GM23248 (cell line): ENCODE measurements around the gene FAAH. TPM values are rescaled to one million over a fixed set of nuclear protein-coding genes. Genes with fewer than 3 reads are reported as not detected.

Source experiments
- DNase-seq: peaks from one replicate; pipeline ENCODE4 v3.0.0-alpha.2; 2015
- H2AFZ ChIP-seq: fragments of 200-600 bp; sonication (generic); 2 replicates; pipeline ENCODE4 v1.6.1; 2016; ENCODE audit warnings: antibody characterized with exemption
- H3F3A ChIP-seq: fragments of 200-600 bp; sonication (generic); 2 replicates; pipeline ENCODE4 v1.6.1; 2016; ENCODE audit warnings: mild to moderate bottlenecking, antibody characterized with exemption, mixed run types; ENCODE audit not compliant: insufficient read depth
- H3K27ac ChIP-seq: fragments of 200-600 bp; sonication (generic); 2 replicates; pipeline ENCODE4 v1.5.1; 2016; ENCODE audit warnings: mild to moderate bottlenecking
- H3K27me3 ChIP-seq: fragments of 200-600 bp; sonication (generic); replicated peaks from 2 replicates; pipeline ENCODE4 v1.6.1; 2016; ENCODE audit warnings: mild to moderate bottlenecking; ENCODE audit not compliant: insufficient read depth
- H3K36me3 ChIP-seq: fragments of 200-600 bp; sonication (generic); 2 replicates; pipeline ENCODE4 v1.6.1; 2016; ENCODE audit warnings: low read depth, mild to moderate bottlenecking
- H3K4me1 ChIP-seq: fragments of 200-600 bp; sonication (generic); 2 replicates; pipeline ENCODE4 v1.6.1; 2016; ENCODE audit warnings: mild to moderate bottlenecking; ENCODE audit not compliant: insufficient read depth
- H3K4me2 ChIP-seq: fragments of 200-600 bp; sonication (generic); one replicate; pipeline ENCODE4 v1.6.1; 2016; ENCODE audit warnings: mild to moderate bottlenecking; ENCODE audit not compliant: unreplicated experiment
- H3K4me3 ChIP-seq: fragments of 200-600 bp; sonication (generic); 2 replicates; pipeline ENCODE4 v1.5.1; 2016; ENCODE audit warnings: mild to moderate bottlenecking
- H3K79me2 ChIP-seq: fragments of 200-600 bp; sonication (generic); 2 replicates; pipeline ENCODE4 v1.6.1; 2016; ENCODE audit warnings: mild to moderate bottlenecking; ENCODE audit not compliant: insufficient read depth
- H3K9ac ChIP-seq: fragments of 200-600 bp; sonication (generic); 2 replicates; pipeline ENCODE4 v1.6.1; 2016; ENCODE audit warnings: mild to moderate bottlenecking
- H3K9me2 ChIP-seq: fragments of 200-600 bp; sonication (generic); 2 replicates; pipeline ENCODE4 v1.6.1; 2016; ENCODE audit warnings: mixed run types, mild to moderate bottlenecking, moderate library complexity; ENCODE audit not compliant: insufficient read depth
- H3K9me3 ChIP-seq: fragments of 200-600 bp; sonication (generic); one replicate; pipeline ENCODE4 v1.6.1; 2017; ENCODE audit warnings: low read depth
- H4K20me1 ChIP-seq: fragments of 200-600 bp; sonication (generic); 2 replicates; pipeline ENCODE4 v1.6.0; 2016; ENCODE audit not compliant: insufficient read depth
- EZH2 ChIP-seq: fragments of 200-600 bp; sonication (generic); IDR thresholded peaks from 2 replicates; pipeline ENCODE4 v1.6.1; 2018; ENCODE audit warnings: antibody characterized with exemption, mild to moderate bottlenecking; ENCODE audit not compliant: insufficient read depth, poor library complexity, severe bottlenecking
- EZH2phosphoT487 ChIP-seq: fragments of 200-600 bp; sonication (generic); IDR thresholded peaks from 2 replicates; pipeline ENCODE4 v1.6.1; 2018; ENCODE audit warnings: antibody characterized with exemption, moderate library complexity, mild to moderate bottlenecking, low read depth; ENCODE audit not compliant: insufficient read depth
- WGBS, 2 experiments: methylation state at CpG; one replicate each; pipeline ENCODE4 v1.1.6; 2015 to 2017; ENCODE audit warnings: low lambda C conversion rate in 2 of 2, low coverage in 1 of 2; ENCODE audit errors: missing lambda C conversion rate in 2 of 2; 5-methylcytosine and 5-hydroxymethylcytosine counted together
- in situ Hi-C: fragments of 300-500 bp; cut with MboI; formaldehyde crosslinking; loops from 2 replicates; pipeline ENCODE4 v1.15.0; 2020
- polyA plus RNA-seq: library from polyadenylated mRNA; unstranded; fragments of >200 nt; fragmentation: Nextera tagmentation; extraction: Ambion mirVana; gene quantifications from 2 replicates; pipeline ENCODE4 v1.2.1, GENCODE V29; 2016
- total RNA-seq: library from RNA; depleted of rRNA; stranded (reverse); fragments of >200 nt; shearing (Covaris generic); gene quantifications from 2 replicates; pipeline ENCODE4 v1.2.3, GENCODE V29; 2014

FAAH gene
- total and polyA plus RNA-seq, 2 experiments from 2014 or later: 0.74 to 0.97 TPM

GRCh38 chr1:46368791-46369190 is 25.3 kb upstream of the FAAH start:
- Histone ChIP-seq H3F3A (peaks cover 20% of the 10 kb centered on the region), H3K9ac (no peak overlapping the region), H3K79me2 (no peaks in the 10 kb centered on the region), H3K9me2 (no peaks in the 10 kb centered on the region), H3K4me2 (no peak overlapping the region), H3K27ac (no peak overlapping the region), H3K4me3 (no peak overlapping the region), H3K4me1 (peaks cover 12% of the 10 kb centered on the region; the same call in 1 of the 2 replicates), H3K36me3 (no peaks in the 10 kb centered on the region), H3K27me3 (no peaks in the 10 kb centered on the region), H3K9me3 (no peaks in the 10 kb centered on the region), H4K20me1 (no peaks in the 10 kb centered on the region), H2AFZ (no peak overlapping the region)
- 96 to 100% methylated on average over 2 of the region's 2 CpGs for WGBS, 2 experiments
- in situ Hi-C loops: no loop called here
- TF ChIP-seq EZH2phosphoT487 (no peak), EZH2 (no peak)
- no peak for DNase-seq

DNA sequence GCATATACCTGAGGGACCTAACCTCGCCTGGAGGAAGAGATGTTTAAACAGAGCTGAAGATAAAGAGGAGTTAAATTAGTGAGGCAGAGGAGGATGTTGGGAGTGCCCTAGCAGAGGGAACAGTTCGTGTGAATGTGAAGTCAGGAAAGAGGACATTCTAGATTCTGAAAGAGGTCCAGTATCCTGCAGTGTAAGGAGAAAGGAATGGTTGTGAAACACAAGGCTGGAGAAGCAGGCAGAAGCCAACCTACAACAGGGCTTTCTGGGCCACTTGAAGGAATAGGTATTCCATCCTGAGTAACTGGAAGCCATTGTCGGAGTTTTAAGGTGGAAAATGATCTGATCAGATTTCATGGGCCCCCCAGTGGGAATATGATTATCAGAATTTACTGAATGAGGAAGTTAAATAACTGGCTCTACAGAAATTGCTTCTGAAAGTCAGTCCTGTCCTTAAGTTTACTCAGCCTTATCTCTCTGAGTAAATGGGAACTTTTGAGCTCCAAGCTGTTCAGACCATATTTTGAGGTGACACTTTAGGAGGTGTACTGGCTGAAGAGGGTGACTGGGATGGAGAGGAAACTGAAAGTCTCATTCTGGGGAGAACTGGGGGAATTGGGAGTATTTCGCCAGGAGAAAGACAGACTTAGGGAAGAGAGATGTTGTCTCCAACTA is 24.4 kb upstream of the FAAH start:
- in situ Hi-C loops: no loop called here
- Histone ChIP-seq H3K9me3 (no peaks in the 10 kb centered on the region), H3K27ac (peak overlapping the region; percentile 12), H3K4me2 (no peak overlapping the region), H4K20me1 (no peaks in the 10 kb centered on the region), H3K9ac (no peak overlapping the region), H3F3A (peaks cover 20% of the 10 kb centered on the region), H3K4me3 (no peak overlapping the region), H3K36me3 (no peaks in the 10 kb centered on the region), H3K27me3 (no peaks in the 10 kb centered on the region), H3K9me2 (no peaks in the 10 kb centered on the region), H3K79me2 (no peaks in the 10 kb centered on the region), H3K4me1 (peaks cover 7% of the 10 kb centered on the region; the same call in 1 of the 2 replicates), H2AFZ (no peak overlapping the region)
- no peak for TF ChIP-seq EZH2phosphoT487
- TF ChIP-seq EZH2: no peak
- peak; percentile 51 for DNase-seq
- WGBS, 2 experiments: 78 to 79% methylated on average over 4 of the region's 4 CpGs

DNA sequence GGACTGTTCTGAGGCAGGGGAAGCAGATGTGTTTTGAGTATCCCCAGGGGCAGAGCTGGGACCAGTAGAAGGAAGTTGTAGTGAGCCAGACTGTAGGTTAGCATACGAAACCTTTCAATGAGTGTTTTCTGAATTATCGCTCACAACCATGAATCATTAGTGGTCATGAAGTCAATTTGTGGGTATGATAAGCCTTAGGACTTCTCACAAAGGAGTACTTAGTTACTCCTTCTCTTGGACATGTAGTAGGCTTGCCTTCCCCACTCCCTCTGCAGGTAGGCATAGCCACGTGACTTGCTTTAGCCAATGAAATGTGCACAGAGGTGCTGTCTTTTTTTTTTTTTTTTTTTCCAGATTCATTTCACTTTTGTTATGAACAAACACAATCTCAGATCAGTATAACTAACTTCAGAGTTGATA is 23.9 kb upstream of the FAAH start:
- H3K9me2 ChIP-seq: no peaks in the 10 kb centered on the region
- H3K79me2 ChIP-seq: no peaks in the 10 kb centered on the region
- H3K9me3 ChIP-seq: no peaks in the 10 kb centered on the region
- H3K4me3 ChIP-seq: no peak overlapping the region
- H3K27me3 ChIP-seq: no peaks in the 10 kb centered on the region
- H4K20me1 ChIP-seq: no peaks in the 10 kb centered on the region
- 76 to 94% methylated on average over 3 of the region's 3 CpGs for WGBS, 2 experiments
- H3K27ac ChIP-seq: 0 out of 2 replicates have a peak overlapping the region, but pooled peaks have one; percentile 12
- peaks cover 5% of the 10 kb centered on the region; the same call in 1 of the 2 replicates for H3K4me1 ChIP-seq
- in situ Hi-C loops: no loop called here
- H3K9ac ChIP-seq: no peak overlapping the region
- H3F3A ChIP-seq: peaks cover 16% of the 10 kb centered on the region
- H3K36me3 ChIP-seq: no peaks in the 10 kb centered on the region
- TF ChIP-seq EZH2 (no peak), EZH2phosphoT487 (no peak)
- DNase-seq: peak; percentile 38
- no peak overlapping the region for H2AFZ ChIP-seq
- no peak overlapping the region for H3K4me2 ChIP-seq

- Histone ChIP-seq H3K4me2 (no peak overlapping the region), H4K20me1 (no peaks in the 10 kb centered on the region), H3K79me2 (no peaks in the 10 kb centered on the region), H3K9ac (no peak overlapping the region), H3K4me3 (no peak overlapping the region), H3K27me3 (no peaks in the 10 kb centered on the region), H3K36me3 (no peaks in the 10 kb centered on the region), H3K9me3 (no peaks in the 10 kb centered on the region), H3F3A (peaks cover 16% of the 10 kb centered on the region), H3K27ac (no peak overlapping the region), H3K9me2 (no peaks in the 10 kb centered on the region), H3K4me1 (peaks cover 5% of the 10 kb centered on the region; the same call in 1 of the 2 replicates), H2AFZ (no peak overlapping the region)
- DNase-seq: no peak
- no peak for TF ChIP-seq EZH2phosphoT487
- TF ChIP-seq EZH2: no peak
- 93 to 100% methylated on average over 1 of the region's 1 CpG for WGBS, 2 experiments
- in situ Hi-C loops: no loop called here
These were observed 21.7 kb upstream of the FAAH start for GRCh38 chr1:46372431-46372830.
